ENCODE measurements around the gene PLCH1. TPM values are rescaled to one million over a fixed set of nuclear protein-coding genes. Genes with fewer than 3 reads are reported as not detected.

PLCH1 gene
- total and polyA plus RNA-seq, 2 of the 13 experiments (the other 11 are each of a cell fraction or from before 2014, with no cell fraction given) = 2.0 to 3.0 TPM

DNA sequence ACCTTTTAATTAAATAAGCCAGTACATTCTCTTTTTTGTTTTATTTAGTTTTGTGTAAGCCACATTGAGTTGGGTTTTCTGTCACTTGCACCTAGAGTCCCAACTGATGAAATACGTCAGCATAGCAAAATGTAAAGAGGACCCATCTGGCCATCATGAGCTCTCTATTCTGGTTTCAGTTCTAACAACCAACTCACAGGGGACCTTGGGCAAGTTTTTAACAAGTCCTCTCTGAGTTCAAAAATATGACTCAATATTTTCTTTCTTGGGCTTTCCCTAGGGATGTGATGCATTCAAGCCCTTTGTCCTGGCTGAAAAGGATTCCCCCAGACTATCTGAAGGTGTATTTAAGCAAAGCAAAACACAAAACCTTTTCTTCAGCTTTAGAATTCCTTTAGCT lies 32.9 kb downstream of the PLCH1 start (continued):
- TF ChIP-seq ARNT2 (CRISPR knock-in tag; IDR thresholded peaks at IDR 0.05; ENCODE audit: low read depth) (no peak), PAF1 (CRISPR knock-in tag; IDR thresholded peaks at IDR 0.05) (no peak)

DNA sequence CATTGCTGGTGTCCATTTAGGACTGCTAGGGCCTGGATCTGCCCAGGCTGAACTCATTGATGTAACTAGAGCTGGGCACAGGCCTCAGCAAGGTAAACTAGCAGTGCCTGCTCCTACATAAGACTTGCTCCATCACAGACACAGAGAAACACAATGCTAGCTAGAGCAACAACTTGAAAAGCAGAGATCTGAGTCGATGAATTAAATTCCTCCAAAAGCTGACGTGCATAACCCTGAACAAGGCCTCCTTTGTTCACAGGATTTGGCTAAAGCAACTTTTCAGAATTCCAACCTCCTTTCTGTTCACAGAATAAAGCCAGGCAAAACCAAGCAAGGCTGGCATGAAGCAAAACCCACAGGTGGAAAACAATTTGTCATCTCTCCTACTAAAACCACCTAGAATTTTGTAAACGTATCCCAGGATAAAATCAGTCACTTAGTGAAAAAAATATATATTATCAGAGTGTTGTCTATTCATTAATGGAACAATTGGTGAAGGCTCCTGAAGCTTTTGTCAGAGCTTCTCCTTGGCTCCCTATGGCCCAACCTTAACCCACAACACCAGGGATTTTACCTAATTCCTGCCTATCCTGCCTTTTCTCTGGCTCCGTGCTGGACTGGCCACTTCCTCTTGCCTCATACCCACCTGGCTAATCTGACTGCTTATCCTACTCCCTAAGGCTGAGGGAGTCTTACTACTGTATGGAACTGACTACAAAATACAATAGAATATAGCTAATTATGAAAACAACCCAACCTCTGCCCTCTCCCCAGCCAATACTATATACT lies 39.9 kb downstream of the PLCH1 start:
- Histone ChIP-seq H3K4me1 (ENCODE audit: insufficient read depth, low read length) (peaks cover 14% of the 10 kb centered on the region), H3K9me3 (ENCODE audit: low read length) (no peaks in the 10 kb centered on the region), H3K4me2 (ENCODE audit: low read depth, low read length) (peak overlapping the region; percentile 24; the same call in 1 of the 2 replicates), H4K20me1 (ENCODE audit: insufficient read depth, low read length) (no peaks in the 10 kb centered on the region), H2AFZ (ENCODE audit: low read length) (no peak overlapping the region), H3K36me3 (replicated peaks in 1 of 2; ENCODE audit: control insufficient read depth in 1 of 2, insufficient read depth in 2 of 2, low read length in 2 of 2) (no peaks in the 10 kb centered on the region; a peak in 1 of 5 replicates), H3K79me2 (ENCODE audit: insufficient read depth, low read length) (no peaks in the 10 kb centered on the region), H3K27ac (ENCODE audit: extremely low read length, insufficient read depth, low read length) (peak overlapping the region; percentile 26), H3K9ac (ENCODE audit: insufficient read depth, low read depth, low read length) (no peak overlapping the region), H3K27me3 (ENCODE audit: control insufficient read depth in 1 of 2, insufficient read depth in 2 of 2, low read length in 2 of 2) (no peaks in the 10 kb centered on the region), H3K4me3 (replicated peaks in 1 of 3; ENCODE audit: insufficient read depth in 1 of 3, low read depth in 2 of 3, low read length in 3 of 3) (no peak overlapping the region)
- ATAC-seq = peak; percentile 70
- peak; percentile 63 for DNase-seq (ENCODE audit: low spot score)
- intact Hi-C loops (cut with micrococcal nuclease; ENCODE audit: unreplicated experiment) (no loop called here), in situ Hi-C loops (cut with HindIII; ENCODE audit: extremely low pct_ligation_motif_present, low pct_unique_long_range_greater_than_20kb) (loop anchor here (5.0 kb wide), 1 partner anchor 323 kb away; no protein-coding TSS in a partner anchor)
- peak; percentile 61 for FAIRE-seq
- WGBS (ENCODE audit: low lambda C conversion rate) = 21% methylated on average over 4 of the region's 4 CpGs
- TF ChIP-seq, protein P1, sequence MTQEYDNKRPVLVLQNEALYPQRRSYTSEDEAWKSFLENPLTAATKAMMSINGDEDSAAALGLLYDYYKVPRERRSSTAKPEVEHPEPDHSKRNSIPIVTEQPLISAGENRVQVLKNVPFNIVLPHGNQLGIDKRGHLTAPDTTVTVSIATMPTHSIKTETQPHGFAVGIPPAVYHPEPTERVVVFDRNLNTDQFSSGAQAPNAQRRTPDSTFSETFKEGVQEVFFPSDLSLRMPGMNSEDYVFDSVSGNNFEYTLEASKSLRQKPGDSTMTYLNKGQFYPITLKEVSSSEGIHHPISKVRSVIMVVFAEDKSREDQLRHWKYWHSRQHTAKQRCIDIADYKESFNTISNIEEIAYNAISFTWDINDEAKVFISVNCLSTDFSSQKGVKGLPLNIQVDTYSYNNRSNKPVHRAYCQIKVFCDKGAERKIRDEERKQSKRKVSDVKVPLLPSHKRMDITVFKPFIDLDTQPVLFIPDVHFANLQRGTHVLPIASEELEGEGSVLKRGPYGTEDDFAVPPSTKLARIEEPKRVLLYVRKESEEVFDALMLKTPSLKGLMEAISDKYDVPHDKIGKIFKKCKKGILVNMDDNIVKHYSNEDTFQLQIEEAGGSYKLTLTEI (CRISPR knock-in tag; conservative IDR thresholded peaks at IDR 0.05) = no peak
- TF ChIP-seq SOX6 (IDR thresholded peaks at IDR 0.05) (no peak), SOX6 (CRISPR knock-in tag; IDR thresholded peaks at IDR 0.05) (0 out of 2 replicates have a peak, but pooled peaks have one; percentile 20)
- BruUV-seq (replicated peaks) = no TSS peak
- ChIA-PET CTCF (ENCODE audit: low intra/inter-chr PET ratio, low total read pairs) (no interaction called here), POLR2A (no interaction called here)

All from HepG2 (cell line).